HG03039 (cell line): Measurements from ENCODE around the gene DOCK10.

Experiments
- ATAC-seq: cut with Tn5 transposase; IDR thresholded peaks from one replicate; pipeline ENCODE4 v1.9.1; 2021; ENCODE audit warnings: mild to moderate bottlenecking, moderate library complexity; ENCODE audit not compliant: unreplicated experiment

The DOCK10 gene

DNA sequence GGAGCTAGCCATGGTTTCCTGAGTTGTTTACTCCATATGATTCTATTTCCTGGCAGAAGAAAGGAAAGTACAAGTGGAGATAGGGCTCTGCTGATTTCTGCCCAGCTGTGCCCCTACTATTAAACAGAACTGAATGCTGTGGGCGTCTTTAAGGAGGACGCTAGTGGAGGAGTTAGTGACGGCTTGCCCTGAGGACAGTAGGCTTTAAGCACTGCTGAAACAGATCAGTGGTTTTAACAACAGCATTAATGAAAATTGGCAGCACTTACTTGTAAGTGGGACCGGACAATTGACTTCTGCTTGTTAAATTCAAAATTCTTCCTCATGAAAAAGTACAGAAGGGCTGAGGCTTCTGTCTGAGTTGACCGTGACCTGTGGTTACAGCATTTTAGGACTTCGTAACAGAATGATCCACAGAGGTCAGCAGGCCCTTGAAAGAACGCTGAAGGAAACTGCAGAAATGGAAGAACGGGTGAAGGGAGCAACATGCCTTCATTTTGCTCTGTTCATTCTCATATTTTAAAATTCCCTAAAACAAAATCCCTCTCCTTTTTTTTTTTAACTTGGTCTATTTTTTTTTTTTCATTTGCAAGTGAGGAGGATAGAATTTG lies 245.5 kb downstream of the DOCK10 start:
- ATAC-seq: no peak

DNA sequence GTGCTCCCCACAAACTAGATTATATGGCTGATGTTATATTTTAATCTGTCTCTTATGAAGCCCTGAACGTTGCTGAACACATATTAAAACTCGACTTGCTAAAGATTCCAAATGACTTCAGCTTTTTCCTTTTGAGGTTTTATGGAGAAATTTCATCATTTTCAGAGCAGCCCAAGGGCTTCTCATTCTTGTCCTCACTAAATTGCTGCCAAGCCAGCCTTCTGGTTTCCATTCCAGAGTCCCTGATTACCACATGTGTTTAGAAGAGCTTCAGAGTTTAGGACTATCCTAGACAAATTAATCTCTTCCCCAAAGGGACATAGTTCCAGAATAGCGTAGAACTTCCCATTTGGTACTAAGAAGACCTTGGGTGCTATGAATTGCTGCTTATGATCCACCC lies 248.3 kb downstream of the DOCK10 start:
- no peak for ATAC-seq

DNA sequence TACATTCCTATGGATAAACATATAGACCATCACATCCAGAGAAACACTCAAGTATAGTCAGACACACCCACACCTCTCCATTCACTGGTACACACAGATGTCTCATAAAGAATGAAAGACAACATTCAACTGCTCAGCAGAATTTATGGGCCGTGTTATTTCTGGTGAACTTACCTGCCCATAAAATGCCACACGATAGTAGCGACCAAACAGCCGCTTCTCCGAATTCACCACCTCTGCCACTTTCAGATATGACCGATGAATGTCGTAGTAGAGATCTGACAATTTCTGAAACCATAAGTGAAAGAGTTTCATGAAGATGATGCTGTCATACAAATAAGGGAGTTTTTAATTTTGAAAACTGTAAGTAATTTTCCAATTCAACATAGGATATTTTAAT lies 255.4 kb downstream of the DOCK10 start:
- ATAC-seq: no peak

DNA sequence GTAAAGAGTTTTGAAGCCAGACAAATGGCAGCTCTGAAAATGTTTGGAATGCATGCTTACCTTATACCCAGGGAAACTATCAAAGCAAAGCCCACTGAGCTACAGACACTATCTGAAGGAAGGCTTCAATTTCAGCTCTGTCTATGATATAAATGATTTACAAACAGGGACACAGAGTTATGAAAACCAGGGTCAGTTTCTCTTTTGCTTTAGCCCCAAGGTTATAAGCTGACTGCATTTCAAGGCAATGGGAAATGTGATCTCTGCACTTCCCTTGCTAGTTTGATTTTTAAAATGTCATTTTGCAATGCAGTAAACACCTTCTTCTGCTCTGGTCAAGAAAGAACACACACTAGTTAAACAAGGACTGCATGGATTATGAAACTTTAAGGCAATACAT lies 260.9 kb downstream of the DOCK10 start:
- no peak for ATAC-seq

DNA sequence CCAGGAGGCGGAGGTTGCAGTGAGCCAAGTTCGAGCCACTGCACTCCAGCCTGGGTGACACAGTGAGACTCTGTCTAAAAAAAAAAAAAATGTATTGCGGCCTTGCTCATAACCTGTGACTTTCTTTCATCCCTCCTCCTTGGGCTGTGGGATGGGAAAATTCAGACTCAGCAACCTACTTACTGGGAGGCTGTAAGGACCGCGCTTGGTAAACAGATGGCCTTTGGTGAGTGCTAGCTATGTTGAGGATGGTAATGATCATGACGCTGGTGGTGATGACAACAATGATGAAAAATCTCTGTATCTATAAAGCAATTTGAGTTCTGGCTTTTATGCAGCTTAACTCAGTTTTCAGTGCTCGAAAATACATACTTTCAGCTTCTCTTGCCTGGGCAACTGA lies 261.4 kb downstream of the DOCK10 start:
- no peak for ATAC-seq

DNA sequence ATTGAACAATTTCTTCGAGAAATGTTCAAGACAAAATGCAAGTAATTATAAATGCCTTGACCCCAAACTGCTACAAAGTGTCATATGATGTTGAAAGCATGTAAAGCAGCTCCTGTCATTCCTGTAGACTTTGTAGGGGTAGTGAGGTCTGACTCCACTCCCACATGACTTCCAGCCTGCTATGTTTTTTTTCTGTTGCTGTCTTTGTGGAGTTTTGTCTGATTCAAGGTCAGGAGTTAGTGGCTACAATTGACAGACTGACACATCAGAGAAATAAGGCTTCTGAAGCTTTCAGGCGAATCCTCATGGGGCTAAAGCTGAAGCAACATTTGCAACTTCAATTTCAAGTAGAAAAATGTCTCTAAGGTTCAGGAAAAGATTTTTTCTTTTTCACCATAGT lies 262.2 kb downstream of the DOCK10 start:
- no peak for ATAC-seq

DNA sequence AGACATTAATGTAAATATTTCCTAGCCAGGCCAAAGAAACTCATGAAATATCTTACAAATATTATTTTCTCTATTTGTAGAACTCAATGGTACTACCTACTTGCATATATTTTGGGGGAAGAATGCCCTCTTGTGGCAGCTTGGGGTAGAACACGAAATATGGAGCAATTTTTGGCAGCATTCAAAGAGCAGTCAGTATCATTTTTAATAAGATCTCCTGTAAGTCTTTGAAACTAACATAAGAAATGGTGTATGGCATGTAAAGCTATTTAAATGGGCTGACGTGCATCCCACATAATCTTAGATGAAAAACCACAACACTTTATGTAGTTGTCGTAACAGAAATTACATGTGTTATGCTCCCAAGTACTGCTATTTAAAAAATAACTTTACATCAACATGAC lies 263.8 kb downstream of the DOCK10 start:
- peak; percentile 56 for ATAC-seq

DNA sequence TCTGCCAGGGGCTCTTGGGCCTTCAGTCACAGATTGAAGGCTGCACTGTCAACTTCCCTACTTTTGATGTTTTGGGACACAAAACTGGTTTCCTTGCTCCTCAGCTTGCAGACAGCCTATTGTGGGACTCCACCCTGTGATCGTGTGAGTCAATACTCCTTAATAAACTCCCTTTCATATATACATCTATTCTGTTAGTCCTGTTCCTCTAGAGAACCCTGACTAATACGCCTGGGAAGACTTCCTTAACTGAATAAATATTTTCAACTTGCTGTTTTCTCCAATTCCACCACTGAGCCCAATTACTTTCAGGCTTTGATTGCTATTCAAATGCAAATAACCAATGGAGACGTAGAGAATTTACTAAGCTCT lies 264.7 kb downstream of the DOCK10 start:
- no peak for ATAC-seq

DNA sequence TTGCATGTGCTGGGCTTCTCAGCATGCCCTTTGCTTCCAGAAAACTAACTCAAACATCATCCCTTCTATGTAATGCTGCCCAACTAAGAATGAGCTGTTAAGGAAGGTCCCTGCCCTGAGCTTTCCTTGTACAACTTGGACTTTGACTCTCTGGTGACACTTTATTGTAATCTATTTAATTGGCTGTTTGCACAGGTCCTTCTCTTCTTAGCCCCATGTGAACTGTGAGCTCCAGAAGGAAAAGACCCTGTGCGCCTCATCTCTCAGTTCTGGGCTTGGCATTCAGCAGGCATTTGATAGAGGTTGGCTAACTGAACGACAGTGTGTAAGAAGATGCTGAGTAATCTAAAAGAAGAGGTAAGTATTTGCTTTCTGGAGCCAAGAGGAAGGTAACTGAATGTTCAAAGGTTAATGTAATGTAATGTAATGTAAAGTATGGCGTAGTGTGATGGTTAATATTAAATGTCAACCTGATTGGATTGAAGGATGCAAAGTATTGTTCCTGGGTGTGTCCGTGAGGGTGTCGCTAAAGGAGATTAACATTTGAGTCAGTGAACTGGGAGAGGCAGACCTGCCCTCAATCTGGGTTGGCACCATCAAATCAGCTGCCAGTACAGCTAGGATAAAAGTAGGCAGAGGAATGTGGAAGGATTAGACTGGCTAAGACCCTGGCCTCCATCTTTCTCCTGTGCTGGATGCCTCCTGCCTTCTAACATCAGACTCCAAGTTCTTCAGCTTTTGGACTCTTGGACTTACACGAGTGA lies 265.3 kb downstream of the DOCK10 start:
- ATAC-seq: no peak

DNA sequence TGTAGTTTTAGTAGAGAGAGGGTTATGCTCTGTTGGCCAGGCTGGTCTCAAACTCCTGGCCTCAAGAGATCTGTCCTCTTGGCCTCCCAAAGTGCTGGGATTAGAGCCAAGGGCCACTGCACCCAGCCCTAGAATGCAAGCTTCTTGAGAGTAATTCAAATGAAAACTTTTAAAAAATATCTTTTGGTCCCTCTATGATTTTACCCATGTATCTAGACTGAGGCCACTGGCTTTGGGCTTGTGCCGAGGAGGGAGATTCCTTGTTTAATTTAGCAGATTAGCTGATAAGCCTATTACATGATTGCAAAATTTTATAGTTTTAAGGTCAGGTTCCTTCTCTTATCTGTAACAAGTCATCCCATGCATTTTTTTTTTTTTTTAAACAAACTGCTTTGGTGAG lies 266.6 kb downstream of the DOCK10 start:
- ATAC-seq: no peak

DNA sequence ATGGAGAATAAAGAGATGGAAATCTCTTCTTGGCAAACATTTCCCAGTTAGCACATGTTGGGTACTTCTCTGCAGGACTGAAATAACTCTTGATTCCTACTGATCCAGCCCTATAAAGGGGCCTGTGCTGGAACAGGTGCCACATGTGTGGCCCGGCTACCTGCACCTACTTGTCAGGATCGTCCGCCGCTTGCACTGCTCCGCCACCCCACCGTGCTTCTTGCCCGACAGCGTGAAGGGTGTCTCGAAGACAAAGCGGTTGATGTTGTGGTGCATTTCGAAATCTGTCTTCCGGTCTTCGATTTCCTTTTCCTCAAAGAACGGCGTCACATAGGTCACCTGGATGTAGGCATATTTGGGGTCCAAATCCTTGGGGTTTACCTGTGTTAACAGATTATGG lies 267.5 kb downstream of the DOCK10 start:
- no peak for ATAC-seq

DNA sequence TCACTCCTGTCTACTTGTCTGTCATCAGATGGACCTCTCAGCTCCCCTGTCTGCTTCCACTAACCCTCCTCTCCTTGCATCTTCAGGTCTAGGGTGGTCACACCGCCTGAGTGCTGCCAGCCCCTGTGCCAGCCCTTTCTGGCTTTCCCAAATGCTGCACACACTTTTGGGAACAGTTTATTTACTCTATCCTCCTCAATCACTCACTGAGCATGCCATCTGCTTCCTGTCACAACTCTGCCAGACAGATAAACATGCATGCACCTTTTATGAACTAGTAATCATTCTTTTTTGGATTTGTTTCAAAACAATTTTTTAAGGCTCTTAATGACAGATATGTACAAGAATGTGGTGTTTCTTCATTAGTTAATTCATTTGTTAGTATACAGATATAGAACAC lies 269.8 kb downstream of the DOCK10 start:
- ATAC-seq: no peak

DNA sequence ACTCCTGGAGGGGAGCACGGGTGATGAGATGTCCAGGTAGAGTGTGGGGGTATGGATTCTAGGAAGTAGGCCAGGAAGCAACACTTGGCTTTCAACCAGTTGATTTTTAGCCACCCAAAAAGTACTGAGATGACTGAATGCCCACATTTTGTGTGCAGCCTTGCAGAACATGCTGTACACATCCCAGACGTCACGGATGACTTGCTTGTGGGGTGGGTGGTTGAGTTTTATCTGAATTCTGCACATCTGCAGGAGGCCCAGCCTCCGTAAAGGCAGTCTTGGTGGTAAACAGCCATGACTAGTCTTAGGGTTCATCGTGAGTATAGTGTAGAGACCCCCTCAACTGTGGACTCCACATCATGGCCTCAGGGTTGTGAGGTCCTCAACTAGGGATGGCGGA lies 272.8 kb downstream of the DOCK10 start:
- no peak for ATAC-seq

DNA sequence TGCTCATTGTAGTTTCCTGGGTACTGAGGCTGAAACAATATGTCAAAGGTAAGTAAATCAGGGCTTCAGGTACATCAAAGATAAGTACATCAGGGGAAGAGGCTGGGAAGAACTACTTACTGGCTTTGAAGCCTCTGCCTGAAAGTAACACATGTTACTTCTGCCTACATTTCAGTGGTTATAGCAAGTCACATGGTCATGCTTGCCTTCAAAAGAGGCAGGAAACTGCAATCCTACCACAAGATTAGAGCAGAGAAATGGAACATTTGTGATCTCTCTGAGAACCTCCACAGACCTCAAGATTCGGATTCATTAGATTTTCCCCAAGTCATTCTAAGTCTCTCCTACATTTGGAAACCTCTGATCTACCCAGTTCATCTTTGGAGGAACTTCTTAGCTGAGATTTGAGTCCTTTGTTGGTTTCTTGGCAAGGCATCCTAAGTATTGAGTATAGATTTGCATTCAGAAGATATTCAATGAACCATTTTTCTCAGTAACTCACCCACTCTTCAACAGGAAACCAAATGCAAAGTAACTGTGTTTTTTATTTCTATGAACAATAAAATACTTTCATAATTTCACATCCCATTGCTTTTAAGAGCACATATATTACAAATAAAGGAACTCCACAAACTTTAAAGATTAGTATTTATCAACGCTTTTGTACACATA lies 277.6 kb downstream of the DOCK10 start:
- no peak for ATAC-seq

DNA sequence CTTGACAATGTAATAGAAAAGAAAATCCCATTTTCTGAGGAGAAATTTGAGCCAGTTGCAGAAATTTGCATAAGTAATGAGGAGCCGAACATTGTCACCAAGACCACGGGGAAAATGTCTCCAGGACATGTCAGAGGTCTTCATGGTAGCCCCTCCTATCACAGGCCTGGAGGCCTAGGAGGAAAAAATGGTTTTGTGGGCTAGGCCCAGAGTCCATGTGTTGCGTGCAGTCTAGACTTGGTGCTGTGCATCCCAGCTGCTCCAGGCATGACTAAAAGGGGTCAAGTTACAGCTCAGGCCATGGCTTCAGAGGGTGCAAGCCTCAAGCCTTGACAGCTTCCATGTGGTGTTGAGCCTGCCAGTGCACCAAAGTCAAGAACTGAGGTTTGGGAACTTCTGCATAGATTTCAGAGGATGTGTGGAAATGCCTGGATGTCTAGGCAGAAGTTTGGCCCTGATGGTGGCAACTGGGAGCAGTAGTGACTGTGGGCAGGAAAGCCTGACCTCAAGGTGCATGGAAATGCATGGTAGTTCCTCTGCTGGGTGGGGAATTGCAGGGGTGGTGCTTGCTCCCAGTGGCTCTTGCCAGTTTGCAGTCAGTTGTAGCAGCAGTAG lies 284.2 kb downstream of the DOCK10 start:
- ATAC-seq: no peak

DNA sequence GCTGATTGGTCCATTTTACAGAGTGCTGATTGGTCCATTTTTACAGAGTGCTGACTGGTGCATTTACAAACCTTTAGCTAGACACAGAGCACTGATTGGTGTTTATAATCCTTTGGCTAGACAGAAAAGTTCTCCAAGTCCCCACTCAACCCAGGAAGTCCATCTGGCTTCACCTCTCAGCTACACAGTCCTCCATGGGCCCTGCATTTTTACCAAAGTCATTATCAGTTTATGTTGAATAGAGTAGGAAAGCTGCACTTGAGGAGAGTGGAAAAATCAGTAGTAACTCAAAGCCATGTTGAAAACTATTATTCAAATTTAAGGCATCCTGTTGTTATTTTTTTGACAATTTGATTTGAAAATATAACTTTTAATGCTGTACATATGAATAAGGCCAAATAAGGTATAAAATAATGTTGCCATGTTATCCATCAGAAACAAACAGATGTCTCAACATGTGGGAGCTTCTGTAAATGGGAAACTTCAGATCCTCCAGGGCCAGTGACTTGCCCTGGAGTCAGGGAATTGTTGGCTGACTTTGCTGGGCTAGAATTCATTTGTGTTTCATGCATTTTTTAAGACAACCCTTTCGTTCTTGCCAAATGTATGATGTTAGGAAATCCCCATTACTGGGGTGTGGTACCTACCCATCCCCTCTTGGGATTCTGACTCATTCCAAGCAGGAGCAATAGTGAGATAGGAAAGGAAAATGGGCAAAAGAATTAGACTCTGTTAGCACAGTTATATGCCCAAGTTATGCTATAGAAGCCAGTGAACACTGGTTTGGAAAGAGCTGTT lies 288.3 kb downstream of the DOCK10 start:
- no peak for ATAC-seq

DNA sequence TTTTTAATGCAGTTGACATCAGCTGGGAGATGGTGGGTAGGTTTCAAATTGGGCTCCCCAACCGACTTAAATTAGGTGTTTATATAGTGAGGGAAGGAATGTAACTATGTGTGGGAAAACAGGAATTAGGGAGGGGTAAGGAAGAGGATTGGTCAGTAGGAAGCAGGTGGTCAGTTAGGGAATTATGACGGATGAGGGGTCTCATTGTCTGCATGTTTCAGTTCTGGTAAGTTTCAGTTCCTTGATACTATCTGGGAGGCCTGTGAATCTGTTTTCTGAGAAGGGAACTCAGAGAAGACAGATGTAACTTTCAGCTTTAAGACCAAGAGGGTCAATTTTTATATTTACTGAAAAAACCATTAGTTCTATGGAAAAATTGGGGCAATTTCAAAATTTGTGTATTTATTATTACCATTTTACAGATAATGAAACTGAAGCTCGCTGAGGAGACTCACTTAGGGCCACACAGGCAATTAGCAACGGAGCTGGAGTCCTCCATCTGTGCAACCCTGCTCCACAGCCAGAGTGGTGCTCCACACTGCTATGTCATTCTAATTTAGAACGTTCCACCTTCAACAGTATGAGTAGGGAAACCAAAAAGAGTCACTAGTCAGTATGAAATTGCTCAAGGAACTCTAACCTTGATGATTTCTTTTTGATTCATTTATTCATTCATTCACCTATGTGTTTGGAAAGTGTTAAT lies 290.1 kb downstream of the DOCK10 start:
- ATAC-seq: peak; percentile 45

DNA sequence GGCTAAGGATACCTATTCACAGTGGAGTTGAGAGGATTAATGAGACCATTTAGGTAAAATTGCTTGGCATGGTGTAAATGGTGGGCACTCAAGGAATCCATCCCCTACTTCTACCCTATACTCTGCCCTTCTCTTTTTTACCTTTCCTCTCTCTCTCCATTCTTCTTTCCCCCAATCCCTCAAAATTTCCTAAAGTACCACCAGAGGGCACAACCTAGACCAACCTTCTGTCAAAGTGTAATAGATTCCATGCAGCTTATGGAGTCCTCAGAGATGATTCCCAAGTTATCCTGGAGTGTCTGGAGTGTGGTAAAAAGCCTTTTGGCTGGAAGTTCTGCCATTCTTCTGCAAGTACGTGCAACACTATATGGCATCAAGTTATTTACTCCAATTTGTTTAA lies 293.1 kb downstream of the DOCK10 start:
- no peak for ATAC-seq

DNA sequence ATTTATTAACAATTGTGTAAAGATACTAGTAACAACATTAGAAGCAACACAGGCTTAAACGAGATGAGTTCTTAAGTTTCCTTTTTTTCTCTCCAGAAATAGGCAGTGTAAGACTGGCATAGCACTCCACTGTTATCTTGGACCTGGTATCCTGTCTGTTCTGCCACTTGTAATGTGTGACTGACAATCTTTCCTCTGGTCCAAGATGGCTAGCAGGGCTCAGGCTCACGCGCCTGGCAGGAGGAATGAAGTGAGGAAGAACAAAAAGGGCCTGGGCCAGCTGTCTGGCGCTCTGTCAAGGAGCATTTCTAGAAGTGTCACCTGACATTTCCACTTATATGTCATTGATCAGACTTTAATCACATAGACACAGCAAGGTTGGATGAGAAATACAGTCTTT lies 294.5 kb downstream of the DOCK10 start:
- no peak for ATAC-seq

DNA sequence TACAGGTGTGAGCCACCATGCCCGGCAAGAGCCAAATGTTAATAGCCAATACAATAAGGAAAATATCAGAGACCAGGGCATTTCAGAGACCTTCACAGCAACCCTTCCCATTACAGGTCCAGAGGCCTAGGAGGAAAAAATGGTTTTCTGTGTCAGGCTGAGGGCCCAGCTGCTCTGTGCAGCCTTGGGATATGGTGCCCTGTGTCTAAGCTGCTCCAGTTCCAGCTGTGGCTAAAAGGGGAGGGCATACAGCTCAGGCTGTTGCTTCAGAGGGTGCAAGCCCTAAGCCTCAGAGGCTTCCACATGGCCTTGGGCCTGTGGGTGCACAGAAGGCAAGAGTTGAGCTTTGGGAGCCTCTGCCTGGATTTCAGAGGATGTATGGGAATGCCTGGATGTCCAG lies 306.0 kb downstream of the DOCK10 start:
- no peak for ATAC-seq

DNA sequence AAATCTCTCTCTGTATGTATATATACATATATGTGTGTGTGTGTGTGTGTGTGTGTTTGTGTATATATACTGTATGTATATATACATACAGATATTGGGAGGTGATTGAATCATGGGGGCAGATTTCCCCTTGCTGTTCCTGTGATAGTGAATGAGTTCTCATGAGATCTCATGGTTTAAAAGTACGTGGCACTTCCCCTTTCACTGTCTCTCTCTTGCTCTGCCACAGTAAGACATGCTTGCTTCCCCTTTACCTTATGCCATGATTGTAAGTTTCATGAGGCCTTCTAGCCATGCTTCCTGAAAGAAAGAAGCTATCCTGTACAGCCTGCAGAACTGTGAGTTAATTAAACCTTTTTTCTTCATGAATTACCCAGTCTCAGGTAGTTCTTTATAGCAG lies 307.3 kb downstream of the DOCK10 start:
- no peak for ATAC-seq
